HepG2 (cell line): ENCODE results near the gene LRRC25. TPM values are rescaled to one million over a fixed set of nuclear protein-coding genes. Genes with fewer than 3 reads are reported as not detected.

ENCODE experiments used
- BRD4 ChIP-seq: sonication (generic); formaldehyde crosslinking; IDR thresholded peaks from 2 replicates; pipeline ENCODE4 v1.4.0; 2020; ENCODE audit warnings: missing genetic modification reagents
- CAMTA2 ChIP-seq: sonication (generic); formaldehyde crosslinking; IDR thresholded peaks from 2 replicates; pipeline ENCODE4 v1.4.0; 2020; ENCODE audit warnings: mild to moderate bottlenecking, missing genetic modification reagents, borderline replicate concordance
- KDM1A ChIP-seq: IDR thresholded peaks from 2 replicates; pipeline ENCODE4 v1.6.1; 2016; ENCODE audit warnings: missing compliant biosample characterization
- MAFK ChIP-seq, 2 experiments: IDR thresholded peaks in 1 of 2; conservative IDR thresholded peaks in 1 of 2; 2 replicates each; pipeline ENCODE4 v1.6.1; 2011; ENCODE audit warnings: improper control_type of control experiment in 2 of 2, low read length in 2 of 2
- MTF2 ChIP-seq: sonication (generic); formaldehyde crosslinking; IDR thresholded peaks from 2 replicates; pipeline ENCODE4 v1.5.0; 2020; ENCODE audit warnings: missing genetic modification reagents, borderline replicate concordance
- NFIB ChIP-seq: sonication (generic); formaldehyde crosslinking; IDR thresholded peaks from 2 replicates; pipeline ENCODE4 v1.9.0; 2021; ENCODE audit warnings: missing genetic modification reagents, mild to moderate bottlenecking, borderline replicate concordance
- PLRG1 ChIP-seq: fragments of 450-650 bp; conservative IDR thresholded peaks from 2 replicates; pipeline ENCODE4 v1.6.1; 2016
- POLR2A ChIP-seq, 2 experiments: IDR thresholded peaks; 2 replicates each; pipeline ENCODE4 v1.6.1; 2011; ENCODE audit warnings: low read depth in 2 of 2, low read length in 2 of 2, mild to moderate bottlenecking in 1 of 2, moderate library complexity in 1 of 2; ENCODE audit not compliant: insufficient read depth in 1 of 2
- POLR2G ChIP-seq: fragments of 200-400 bp; formaldehyde crosslinking; IDR thresholded peaks from 2 replicates; pipeline ENCODE4 v1.6.1; 2018; ENCODE audit warnings: mild to moderate bottlenecking, low read depth, low read length, moderate library complexity
- TARDBP ChIP-seq: sonication (generic); formaldehyde crosslinking; IDR thresholded peaks from 2 replicates; pipeline ENCODE4 v1.8.0; 2022; ENCODE audit warnings: mild to moderate bottlenecking, missing genetic modification reagents
- ZC3H13 ChIP-seq: sonication (generic); formaldehyde crosslinking; IDR thresholded peaks from 2 replicates; pipeline ENCODE4 v1.8.1; 2023; ENCODE audit warnings: mild to moderate bottlenecking, missing genetic modification reagents, moderate library complexity
- ZFY ChIP-seq: sonication (generic); formaldehyde crosslinking; IDR thresholded peaks from 2 replicates; pipeline ENCODE4 v1.4.0; 2020; ENCODE audit warnings: missing genetic modification reagents
- ZNF264 ChIP-seq: sonication (generic); formaldehyde crosslinking; IDR thresholded peaks from 2 replicates; pipeline ENCODE4 v1.4.0; 2020; ENCODE audit warnings: missing genetic modification reagents
- ZNF337 ChIP-seq: sonication (generic); formaldehyde crosslinking; IDR thresholded peaks from 2 replicates; pipeline ENCODE4 v1.5.1; 2020; ENCODE audit warnings: missing genetic modification reagents, low read depth, mild to moderate bottlenecking, borderline replicate concordance
- ZNF556 ChIP-seq: sonication (generic); formaldehyde crosslinking; IDR thresholded peaks from 2 replicates; pipeline ENCODE4 v1.4.0; 2020; ENCODE audit warnings: mild to moderate bottlenecking, missing genetic modification reagents, borderline replicate concordance
- ZNF724P ChIP-seq: sonication (generic); formaldehyde crosslinking; IDR thresholded peaks from 2 replicates; pipeline ENCODE4 v1.8.0; 2022; ENCODE audit warnings: missing genetic modification reagents, borderline replicate concordance
- ZNF749 ChIP-seq: sonication (generic); formaldehyde crosslinking; IDR thresholded peaks from 2 replicates; pipeline ENCODE4 v1.8.0; 2022; ENCODE audit warnings: mild to moderate bottlenecking, missing genetic modification reagents, moderate library complexity, borderline replicate concordance
- ZNF816 ChIP-seq: sonication (generic); formaldehyde crosslinking; IDR thresholded peaks from 2 replicates; pipeline ENCODE4 v1.8.0; 2022; ENCODE audit warnings: missing genetic modification reagents, mild to moderate bottlenecking, borderline replicate concordance
- ZSCAN30 ChIP-seq: sonication (generic); formaldehyde crosslinking; IDR thresholded peaks from 2 replicates; pipeline ENCODE4 v1.5.0; 2020; ENCODE audit warnings: mild to moderate bottlenecking, missing genetic modification reagents
- polyA plus RNA-seq, 8 experiments: library from polyadenylated mRNA; depleted of rRNA in 3 of 8; stranded (reverse) in 7 of 8; unstranded in 1 of 8; fragments of >200 nt; fragmentation: Illumina TruSeq in 4 of 8; extraction: Trizol in 4 of 8; gene quantifications; 2 replicates each; pipeline versions ENCODE4 v1.2.1 to v1.2.3, GENCODE V29; 2011 to 2016; ENCODE audit warnings: low read depth in 4 of 8, missing spikeins in 1 of 8, mixed read lengths in 1 of 8; ENCODE audit not compliant: insufficient read depth in 1 of 8
- total RNA-seq, 5 experiments: library from RNA; depleted of rRNA; stranded (reverse); fragments of >200 nt; fragmentation: Illumina TruSeq; extraction: Trizol; gene quantifications; 2 replicates each; pipeline ENCODE4 v1.2.3, GENCODE V29; 2016; ENCODE audit warnings: low read depth in 1 of 5
- TF ChIP-seq, protein P1 (sequence below): sonication (generic); formaldehyde crosslinking; IDR thresholded peaks from 2 replicates; pipeline ENCODE4 v1.5.1; 2020; ENCODE audit warnings: mild to moderate bottlenecking, missing genetic modification reagents
- TF ChIP-seq, protein P2 (sequence below): sonication (generic); formaldehyde crosslinking; IDR thresholded peaks from 2 replicates; pipeline ENCODE4 v1.5.0; 2020; ENCODE audit warnings: mild to moderate bottlenecking, missing genetic modification reagents
- TF ChIP-seq, protein P3 (sequence below): sonication (generic); IDR thresholded peaks from 2 replicates; pipeline ENCODE4 v1.6.1; 2016; ENCODE audit warnings: low read depth, borderline replicate concordance

The LRRC25 gene
- total and polyA plus RNA-seq, 2 of the 13 experiments (the other 11 are each of a cell fraction or from before 2014, with no cell fraction given): 0.13 to 0.53 TPM

DNA sequence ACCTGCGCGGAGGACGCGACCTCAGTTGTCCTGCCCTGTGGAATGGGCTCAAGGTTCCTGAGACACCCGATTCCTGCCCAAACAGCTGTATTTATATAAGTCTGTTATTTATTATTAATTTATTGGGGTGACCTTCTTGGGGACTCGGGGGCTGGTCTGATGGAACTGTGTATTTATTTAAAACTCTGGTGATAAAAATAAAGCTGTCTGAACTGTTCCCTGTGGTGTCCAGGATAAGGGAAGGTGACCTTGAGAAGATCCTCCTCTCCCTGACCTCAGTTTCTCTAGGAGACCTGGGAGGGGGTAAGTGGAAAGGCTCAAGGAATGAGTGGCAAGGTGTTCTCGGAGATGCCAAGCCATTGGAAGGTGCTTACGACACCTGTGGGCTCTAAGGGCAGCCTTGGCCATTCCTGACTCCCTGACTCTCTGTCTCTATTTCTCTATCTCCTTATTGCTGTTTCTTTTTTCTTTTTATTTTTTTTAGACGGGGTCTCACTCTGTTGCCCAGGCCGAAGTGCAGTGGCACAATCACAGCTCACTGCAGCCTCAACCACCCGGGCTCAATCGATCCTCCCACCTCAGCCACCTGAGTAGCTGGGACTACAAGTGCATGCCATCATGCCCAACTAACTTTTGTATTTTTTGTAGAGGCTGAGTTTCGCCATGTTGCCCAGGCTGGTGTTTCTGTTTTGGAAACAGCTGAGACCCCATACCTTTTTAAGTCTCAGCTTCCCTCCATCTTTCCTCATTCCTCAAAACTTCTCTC, 8.3 kb downstream of the LRRC25 start (continued):
- TF ChIP-seq, protein P1, sequence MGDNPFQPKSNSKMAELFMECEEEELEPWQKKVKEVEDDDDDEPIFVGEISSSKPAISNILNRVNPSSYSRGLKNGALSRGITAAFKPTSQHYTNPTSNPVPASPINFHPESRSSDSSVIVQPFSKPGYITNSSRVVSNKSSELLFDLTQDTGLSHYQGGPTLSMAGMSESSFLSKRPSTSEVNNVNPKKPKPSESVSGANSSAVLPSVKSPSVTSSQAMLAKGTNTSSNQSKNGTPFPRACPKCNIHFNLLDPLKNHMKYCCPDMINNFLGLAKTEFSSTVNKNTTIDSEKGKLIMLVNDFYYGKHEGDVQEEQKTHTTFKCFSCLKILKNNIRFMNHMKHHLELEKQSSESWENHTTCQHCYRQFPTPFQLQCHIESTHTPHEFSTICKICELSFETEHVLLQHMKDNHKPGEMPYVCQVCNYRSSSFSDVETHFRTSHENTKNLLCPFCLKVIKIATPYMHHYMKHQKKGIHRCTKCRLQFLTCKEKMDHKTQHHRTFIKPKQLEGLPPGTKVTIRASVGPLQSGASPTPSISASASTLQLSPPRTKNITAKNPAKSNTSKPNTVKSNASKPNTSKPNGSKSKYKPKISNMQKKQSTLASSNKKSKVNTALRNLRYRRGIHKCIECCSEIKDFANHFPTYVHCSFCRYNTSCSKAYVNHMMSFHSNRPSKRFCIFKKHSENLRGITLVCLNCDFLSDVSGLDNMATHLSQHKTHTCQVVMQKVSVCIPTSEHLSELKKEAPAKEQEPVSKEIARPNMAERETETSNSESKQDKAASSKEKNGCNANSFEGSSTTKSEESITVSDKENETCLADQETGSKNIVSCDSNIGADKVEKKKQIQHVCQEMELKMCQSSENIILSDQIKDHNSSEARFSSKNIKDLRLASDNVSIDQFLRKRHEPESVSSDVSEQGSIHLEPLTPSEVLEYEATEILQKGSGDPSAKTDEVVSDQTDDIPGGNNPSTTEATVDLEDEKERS (CRISPR knock-in tag): no peak
- TF ChIP-seq MAFK (conservative IDR thresholded peaks at IDR 0.05 in 1 of 2, IDR thresholded peaks at IDR 0.05 in 1 of 2; ENCODE audit: low read length in 2 of 2): no peak
- peak; percentile 62 for TF ChIP-seq POLR2G
- TF ChIP-seq MTF2 (CRISPR knock-in tag): no peak
- TF ChIP-seq ZNF337: no peak
- TF ChIP-seq ZC3H13 (CRISPR knock-in tag): peak; percentile 73; the same call in 1 of the 2 replicates
- peak in 1 of 2 experiments; percentile 61; a peak in 3 of 4 replicates for TF ChIP-seq POLR2A (IDR thresholded peaks at IDR 0.05; ENCODE audit: insufficient read depth in 1 of 2, low read depth in 2 of 2, low read length in 2 of 2)
- no peak for TF ChIP-seq ZFY (CRISPR knock-in tag)
- TF ChIP-seq ZNF556 (CRISPR knock-in tag): no peak
- TF ChIP-seq ZNF816: peak; percentile 39; the same call in 1 of the 2 replicates
- peak; percentile 49 for TF ChIP-seq ZNF724P (CRISPR knock-in tag)
- TF ChIP-seq ZNF264 (CRISPR knock-in tag): no peak
- TF ChIP-seq BRD4 (CRISPR knock-in tag): no peak
- 0 out of 2 replicates have a peak, but pooled peaks have one; percentile 26 for TF ChIP-seq ZNF749
- peak; percentile 63; the same call in 1 of the 2 replicates for TF ChIP-seq KDM1A (CRISPR knock-in tag)
- TF ChIP-seq TARDBP (CRISPR knock-in tag): no peak
- TF ChIP-seq, protein P2, sequence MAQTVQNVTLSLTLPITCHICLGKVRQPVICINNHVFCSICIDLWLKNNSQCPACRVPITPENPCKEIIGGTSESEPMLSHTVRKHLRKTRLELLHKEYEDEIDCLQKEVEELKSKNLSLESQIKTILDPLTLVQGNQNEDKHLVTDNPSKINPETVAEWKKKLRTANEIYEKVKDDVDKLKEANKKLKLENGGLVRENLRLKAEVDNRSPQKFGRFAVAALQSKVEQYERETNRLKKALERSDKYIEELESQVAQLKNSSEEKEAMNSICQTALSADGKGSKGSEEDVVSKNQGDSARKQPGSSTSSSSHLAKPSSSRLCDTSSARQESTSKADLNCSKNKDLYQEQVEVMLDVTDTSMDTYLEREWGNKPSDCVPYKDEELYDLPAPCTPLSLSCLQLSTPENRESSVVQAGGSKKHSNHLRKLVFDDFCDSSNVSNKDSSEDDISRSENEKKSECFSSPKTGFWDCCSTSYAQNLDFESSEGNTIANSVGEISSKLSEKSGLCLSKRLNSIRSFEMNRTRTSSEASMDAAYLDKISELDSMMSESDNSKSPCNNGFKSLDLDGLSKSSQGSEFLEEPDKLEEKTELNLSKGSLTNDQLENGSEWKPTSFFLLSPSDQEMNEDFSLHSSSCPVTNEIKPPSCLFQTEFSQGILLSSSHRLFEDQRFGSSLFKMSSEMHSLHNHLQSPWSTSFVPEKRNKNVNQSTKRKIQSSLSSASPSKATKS (CRISPR knock-in tag): peak; percentile 85; the same call in 1 of the 2 replicates
- no peak for TF ChIP-seq NFIB
- peak; percentile 81; the same call in 1 of the 2 replicates for TF ChIP-seq ZSCAN30 (CRISPR knock-in tag)
- TF ChIP-seq, protein P3, sequence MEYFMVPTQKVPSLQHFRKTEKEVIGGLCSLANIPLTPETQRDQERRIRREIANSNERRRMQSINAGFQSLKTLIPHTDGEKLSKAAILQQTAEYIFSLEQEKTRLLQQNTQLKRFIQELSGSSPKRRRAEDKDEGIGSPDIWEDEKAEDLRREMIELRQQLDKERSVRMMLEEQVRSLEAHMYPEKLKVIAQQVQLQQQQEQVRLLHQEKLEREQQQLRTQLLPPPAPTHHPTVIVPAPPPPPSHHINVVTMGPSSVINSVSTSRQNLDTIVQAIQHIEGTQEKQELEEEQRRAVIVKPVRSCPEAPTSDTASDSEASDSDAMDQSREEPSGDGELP: peak; percentile 31; the same call in 1 of the 2 replicates
- TF ChIP-seq PLRG1: no peak
- TF ChIP-seq CAMTA2: 0 out of 2 replicates have a peak, but pooled peaks have one; percentile 0
